WTC11 (cell line): ENCODE measurements around the gene HMX3. TPM values are rescaled to one million over a fixed set of nuclear protein-coding genes. Genes with fewer than 3 reads are reported as not detected.

Experiments
- ATAC-seq: fragments of 200-7000 bp; cut with Tn5 transposase; 2 replicates; pipeline ENCODE4 v1.10.0; 2021; ENCODE audit warnings: mild to moderate bottlenecking, moderate library complexity
- CTCF ChIA-PET: fragments of 300-600 bp; sonication (Branson Sonifier 250); formaldehyde crosslinking; loops from one replicate; lab custom pipeline; 2021; ENCODE audit warnings: antibody characterized with exemption; lab: Charles Lee
- POLR2A ChIA-PET: fragments of 350-600 bp; sonication (Branson Sonifier 250); formaldehyde crosslinking; loops from one replicate; lab custom pipeline; 2021; ENCODE audit warnings: antibody characterized with exemption; lab: Charles Lee
- DNase-seq: peaks from one replicate; pipeline ENCODE4 v3.0.0; 2021; ENCODE audit warnings: low spot score
- H3K27ac Mint-ChIP-seq: 2 replicates; pipeline ENCODE4 v1.8.0; 2021; ENCODE audit warnings: mixed read lengths
- H3K27me3 Mint-ChIP-seq: 2 replicates; pipeline ENCODE4 v1.8.0; 2021; ENCODE audit warnings: low read depth, mild to moderate bottlenecking, moderate library complexity, mixed read lengths
- H3K36me3 Mint-ChIP-seq: 2 replicates; pipeline ENCODE4 v1.8.0; 2021; ENCODE audit warnings: mixed read lengths
- H3K4me1 Mint-ChIP-seq: 2 replicates; pipeline ENCODE4 v1.8.0; 2022; ENCODE audit warnings: mixed read lengths
- H3K4me3 Mint-ChIP-seq: 2 replicates; pipeline ENCODE4 v1.8.0; 2021; ENCODE audit warnings: mild to moderate bottlenecking, moderate library complexity, mixed read lengths
- H3K9me3 Mint-ChIP-seq: 2 replicates; pipeline ENCODE4 v1.8.0; 2021; ENCODE audit warnings: mixed read lengths
- ATF1 ChIP-seq: sonication (generic); formaldehyde crosslinking; IDR thresholded peaks from 2 replicates; pipeline ENCODE4 v1.8.1; 2023; ENCODE audit warnings: mild to moderate bottlenecking, moderate library complexity, missing genetic modification reagents
- ATF6 ChIP-seq: sonication (generic); formaldehyde crosslinking; IDR thresholded peaks from 2 replicates; pipeline ENCODE4 v1.8.1; 2023; ENCODE audit warnings: mild to moderate bottlenecking, missing genetic modification reagents
- EMX1 ChIP-seq: fragments of 250-450 bp; sonication (Bioruptor Pico); IDR thresholded peaks from 2 replicates; pipeline ENCODE4 v1.8.0; 2021; ENCODE audit warnings: mild to moderate bottlenecking
- ESRRA ChIP-seq: sonication (generic); formaldehyde crosslinking; IDR thresholded peaks from 2 replicates; pipeline ENCODE4 v1.8.1; 2022; ENCODE audit warnings: mild to moderate bottlenecking, missing genetic modification reagents, borderline replicate concordance
- FOXP4 ChIP-seq: sonication (generic); formaldehyde crosslinking; IDR thresholded peaks from 2 replicates; pipeline ENCODE4 v1.8.0; 2022; ENCODE audit warnings: mild to moderate bottlenecking, missing genetic modification reagents
- GABPB1 ChIP-seq: sonication (generic); formaldehyde crosslinking; IDR thresholded peaks from 2 replicates; pipeline ENCODE4 v1.8.1; 2023; ENCODE audit warnings: mild to moderate bottlenecking, missing genetic modification reagents
- IRF2 ChIP-seq: sonication (generic); formaldehyde crosslinking; IDR thresholded peaks from 2 replicates; pipeline ENCODE4 v1.8.0; 2022; ENCODE audit warnings: low read depth, missing genetic modification reagents, borderline replicate concordance
- KAT7 ChIP-seq: sonication (generic); formaldehyde crosslinking; IDR thresholded peaks from 2 replicates; pipeline ENCODE4 v1.8.1; 2023; ENCODE audit warnings: missing genetic modification reagents, mild to moderate bottlenecking, borderline replicate concordance
- NR1H2 ChIP-seq: sonication (generic); formaldehyde crosslinking; IDR thresholded peaks from 2 replicates; pipeline ENCODE4 v1.9.0; 2021; ENCODE audit warnings: mild to moderate bottlenecking, moderate library complexity, missing genetic modification reagents
- PRDM15 ChIP-seq: sonication (generic); formaldehyde crosslinking; IDR thresholded peaks from 2 replicates; pipeline ENCODE4 v1.8.0; 2022; ENCODE audit warnings: missing genetic modification reagents
- RORB ChIP-seq: fragments of 250-450 bp; sonication (Bioruptor Pico); IDR thresholded peaks from 2 replicates; pipeline ENCODE4 v1.9.0; 2021; ENCODE audit warnings: mild to moderate bottlenecking
- SMAD3 ChIP-seq: sonication (generic); formaldehyde crosslinking; IDR thresholded peaks from 2 replicates; pipeline ENCODE4 v1.8.0; 2022; ENCODE audit warnings: missing genetic modification reagents, mild to moderate bottlenecking, borderline replicate concordance
- SMAD4 ChIP-seq: sonication (generic); formaldehyde crosslinking; IDR thresholded peaks from 2 replicates; pipeline ENCODE4 v1.8.0; 2022; ENCODE audit warnings: mild to moderate bottlenecking, missing genetic modification reagents
- SP1 ChIP-seq: sonication (generic); formaldehyde crosslinking; conservative IDR thresholded peaks from 2 replicates; pipeline ENCODE4 v1.8.1; 2022; ENCODE audit warnings: missing genetic modification reagents
- TP53 ChIP-seq: sonication (generic); formaldehyde crosslinking; IDR thresholded peaks from 2 replicates; pipeline ENCODE4 v1.8.1; 2023; ENCODE audit warnings: mild to moderate bottlenecking, missing genetic modification reagents
- ZNF121 ChIP-seq: sonication (generic); formaldehyde crosslinking; IDR thresholded peaks from 2 replicates; pipeline ENCODE4 v1.8.0; 2023; ENCODE audit warnings: missing genetic modification reagents
- ZNF232 ChIP-seq: sonication (generic); formaldehyde crosslinking; IDR thresholded peaks from 2 replicates; pipeline ENCODE4 v1.8.0; 2022; ENCODE audit warnings: mild to moderate bottlenecking, missing genetic modification reagents
- ZNF263 ChIP-seq: sonication (generic); formaldehyde crosslinking; IDR thresholded peaks from 2 replicates; pipeline ENCODE4 v1.8.1; 2022; ENCODE audit warnings: low read depth, mild to moderate bottlenecking, moderate library complexity, missing genetic modification reagents
- total RNA-seq: library from RNA; stranded (reverse); gene quantifications from 3 replicates; pipeline ENCODE4 v1.2.3, GENCODE V29; 2021
- TF ChIP-seq, protein P1 (sequence below): fragments of 250-450 bp; sonication (Bioruptor Pico); conservative IDR thresholded peaks from 2 replicates; pipeline ENCODE4 v1.9.0; 2021; ENCODE audit warnings: mild to moderate bottlenecking
- TF ChIP-seq, protein P2 (sequence below): sonication (generic); formaldehyde crosslinking; IDR thresholded peaks from 2 replicates; pipeline ENCODE4 v1.8.1; 2023; ENCODE audit warnings: mild to moderate bottlenecking, missing genetic modification reagents, moderate library complexity
- TF ChIP-seq, protein P3 (sequence below): sonication (generic); formaldehyde crosslinking; IDR thresholded peaks from 2 replicates; pipeline ENCODE4 v1.8.1; 2023; ENCODE audit warnings: mild to moderate bottlenecking, moderate library complexity, missing genetic modification reagents

Gene HMX3
- total RNA-seq, 1 experiment from 2014 or later, result not detected

DNA sequence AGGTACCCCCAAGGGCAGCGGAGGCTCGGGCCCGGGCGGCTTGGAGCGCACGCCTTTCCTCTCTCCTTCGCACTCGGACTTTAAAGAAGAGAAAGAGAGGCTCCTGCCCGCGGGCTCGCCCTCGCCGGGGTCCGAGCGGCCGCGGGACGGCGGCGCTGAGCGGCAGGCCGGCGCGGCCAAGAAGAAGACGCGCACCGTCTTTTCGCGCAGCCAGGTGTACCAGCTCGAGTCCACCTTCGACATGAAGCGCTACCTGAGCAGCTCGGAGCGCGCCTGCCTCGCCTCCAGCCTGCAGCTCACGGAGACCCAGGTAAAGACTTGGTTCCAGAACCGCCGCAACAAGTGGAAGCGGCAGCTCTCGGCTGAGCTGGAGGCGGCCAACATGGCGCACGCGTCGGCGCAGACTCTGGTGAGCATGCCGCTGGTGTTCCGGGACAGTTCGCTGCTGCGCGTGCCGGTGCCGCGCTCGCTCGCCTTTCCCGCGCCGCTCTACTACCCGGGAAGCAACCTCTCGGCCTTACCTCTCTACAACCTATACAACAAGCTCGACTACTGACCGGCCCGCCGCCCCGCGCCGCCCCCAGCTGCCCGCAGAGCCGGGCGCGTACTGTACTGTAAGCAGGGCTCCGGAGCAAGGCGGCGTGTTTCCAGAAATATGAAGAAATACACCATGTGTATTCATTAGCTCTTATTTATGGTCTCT is 13.9 kb downstream of the HMX3 start (continued):
- TF ChIP-seq ZNF263 (CRISPR knock-in tag) (no peak), SP1 (CRISPR knock-in tag) (no peak), FOXP4 (peak; percentile 77), ZNF121 (CRISPR knock-in tag) (no peak), SMAD3 (CRISPR knock-in tag) (peak; percentile 70; the same call in 1 of the 2 replicates), ATF6 (CRISPR knock-in tag) (no peak), NR1H2 (CRISPR knock-in tag) (no peak), EMX1 (no peak), PRDM15 (no peak; the same call in 1 of the 2 replicates), RORB (CRISPR knock-in tag) (no peak), ESRRA (CRISPR knock-in tag) (no peak; the same call in 1 of the 2 replicates), IRF2 (CRISPR knock-in tag) (no peak), GABPB1 (CRISPR knock-in tag) (no peak), ZNF232 (CRISPR knock-in tag) (no peak)
- TF ChIP-seq, protein P1, sequence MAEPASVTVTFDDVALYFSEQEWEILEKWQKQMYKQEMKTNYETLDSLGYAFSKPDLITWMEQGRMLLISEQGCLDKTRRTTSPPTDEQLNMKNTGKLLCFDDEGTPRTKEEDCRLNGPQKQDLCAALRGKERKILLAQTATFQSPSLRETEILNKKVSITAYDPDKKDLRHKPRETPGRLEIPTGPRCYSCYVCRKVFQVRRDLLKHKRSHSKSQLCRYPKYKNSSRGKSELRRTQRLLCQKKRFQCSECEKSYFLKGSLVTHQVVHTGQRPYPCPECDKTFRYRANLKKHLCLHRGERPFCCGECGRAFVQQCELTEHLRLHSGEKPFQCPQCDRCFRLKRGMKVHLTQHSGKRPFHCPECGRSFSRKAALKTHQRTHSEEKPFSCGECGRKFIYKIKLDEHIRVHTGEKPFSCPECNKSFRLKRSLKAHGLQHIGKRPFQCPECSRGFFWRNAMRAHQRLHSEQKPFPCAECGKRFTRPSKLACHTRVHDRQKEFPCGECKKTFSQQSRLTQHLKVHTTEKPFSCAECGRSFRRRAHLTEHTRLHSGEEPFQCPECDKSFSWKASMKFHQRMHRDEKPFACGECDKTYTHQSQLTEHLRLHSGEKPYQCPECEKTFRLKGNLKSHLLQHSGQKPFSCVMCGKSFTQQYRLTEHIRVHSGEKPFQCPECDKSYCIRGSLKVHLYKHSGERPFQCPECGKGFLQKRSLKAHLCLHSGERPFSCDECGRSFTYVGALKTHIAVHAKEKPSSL (CRISPR knock-in tag), result no peak

GRCh38 chr10:123150271-123150985 is 14.7 kb downstream of the HMX3 start:
- no peaks in the 10 kb centered on the region for H3K9me3 Mint-ChIP-seq
- H3K27ac Mint-ChIP-seq, result no peak overlapping the region
- peak overlapping the region; percentile 68 for H3K4me3 Mint-ChIP-seq
- H3K36me3 Mint-ChIP-seq, result peaks cover 6% of the 10 kb centered on the region
- H3K4me1 Mint-ChIP-seq, result peaks cover 62% of the 10 kb centered on the region
- ChIA-PET POLR2A (interaction anchor here (0.7 to 1.3 kb wide), 5 partner anchors 11 to 18 kb away, joined by 3 to 4 read pairs (median 3); no protein-coding TSS in a partner anchor), CTCF (interaction anchor here (0.8 to 6.1 kb wide), 7 partner anchors 9 to 490 kb away, joined by 3 to 43 read pairs (median 5); no protein-coding TSS in a partner anchor)
- H3K27me3 Mint-ChIP-seq, result peaks cover 70% of the 10 kb centered on the region
- ATAC-seq, result no peak
- DNase-seq, result no peak
- no peak for TF ChIP-seq KAT7
- TF ChIP-seq SMAD4 (CRISPR knock-in tag), result no peak; the same call in 1 of the 2 replicates
- TF ChIP-seq ATF1 (CRISPR knock-in tag), result no peak
- TF ChIP-seq, protein P2, sequence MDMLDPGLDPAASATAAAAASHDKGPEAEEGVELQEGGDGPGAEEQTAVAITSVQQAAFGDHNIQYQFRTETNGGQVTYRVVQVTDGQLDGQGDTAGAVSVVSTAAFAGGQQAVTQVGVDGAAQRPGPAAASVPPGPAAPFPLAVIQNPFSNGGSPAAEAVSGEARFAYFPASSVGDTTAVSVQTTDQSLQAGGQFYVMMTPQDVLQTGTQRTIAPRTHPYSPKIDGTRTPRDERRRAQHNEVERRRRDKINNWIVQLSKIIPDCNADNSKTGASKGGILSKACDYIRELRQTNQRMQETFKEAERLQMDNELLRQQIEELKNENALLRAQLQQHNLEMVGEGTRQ (CRISPR knock-in tag), result peak; percentile 78
- TF ChIP-seq TP53 (CRISPR knock-in tag), result peak; percentile 78
- TF ChIP-seq, protein P3, sequence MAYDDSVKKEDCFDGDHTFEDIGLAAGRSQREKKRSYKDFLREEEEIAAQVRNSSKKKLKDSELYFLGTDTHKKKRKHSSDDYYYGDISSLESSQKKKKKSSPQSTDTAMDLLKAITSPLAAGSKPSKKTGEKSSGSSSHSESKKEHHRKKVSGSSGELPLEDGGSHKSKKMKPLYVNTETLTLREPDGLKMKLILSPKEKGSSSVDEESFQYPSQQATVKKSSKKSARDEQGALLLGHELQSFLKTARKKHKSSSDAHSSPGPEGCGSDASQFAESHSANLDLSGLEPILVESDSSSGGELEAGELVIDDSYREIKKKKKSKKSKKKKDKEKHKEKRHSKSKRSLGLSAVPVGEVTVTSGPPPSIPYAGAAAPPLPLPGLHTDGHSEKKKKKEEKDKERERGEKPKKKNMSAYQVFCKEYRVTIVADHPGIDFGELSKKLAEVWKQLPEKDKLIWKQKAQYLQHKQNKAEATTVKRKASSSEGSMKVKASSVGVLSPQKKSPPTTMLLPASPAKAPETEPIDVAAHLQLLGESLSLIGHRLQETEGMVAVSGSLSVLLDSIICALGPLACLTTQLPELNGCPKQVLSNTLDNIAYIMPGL (CRISPR knock-in tag), result no peak
- peak; percentile 77 for TF ChIP-seq SP1 (CRISPR knock-in tag)
